ENCODE measurements around the gene DPCD.

DPCD gene

GRCh38 chr10:101567165-101568006 lies 20.7 kb upstream of the DPCD start:
- DNase-seq = no peak

GRCh38 chr10:101568054-101568745 lies 19.9 kb upstream of the DPCD start:
- DNase-seq = no peak

- no peak for DNase-seq
These were observed 18.8 kb upstream of the DPCD start for GRCh38 chr10:101569323-101569621.

- peak; percentile 84 for DNase-seq
These were observed 18.3 kb upstream of the DPCD start for GRCh38 chr10:101569622-101570427.

- DNase-seq = no peak
These were observed 17.5 kb upstream of the DPCD start for GRCh38 chr10:101570428-101571270.

DNA sequence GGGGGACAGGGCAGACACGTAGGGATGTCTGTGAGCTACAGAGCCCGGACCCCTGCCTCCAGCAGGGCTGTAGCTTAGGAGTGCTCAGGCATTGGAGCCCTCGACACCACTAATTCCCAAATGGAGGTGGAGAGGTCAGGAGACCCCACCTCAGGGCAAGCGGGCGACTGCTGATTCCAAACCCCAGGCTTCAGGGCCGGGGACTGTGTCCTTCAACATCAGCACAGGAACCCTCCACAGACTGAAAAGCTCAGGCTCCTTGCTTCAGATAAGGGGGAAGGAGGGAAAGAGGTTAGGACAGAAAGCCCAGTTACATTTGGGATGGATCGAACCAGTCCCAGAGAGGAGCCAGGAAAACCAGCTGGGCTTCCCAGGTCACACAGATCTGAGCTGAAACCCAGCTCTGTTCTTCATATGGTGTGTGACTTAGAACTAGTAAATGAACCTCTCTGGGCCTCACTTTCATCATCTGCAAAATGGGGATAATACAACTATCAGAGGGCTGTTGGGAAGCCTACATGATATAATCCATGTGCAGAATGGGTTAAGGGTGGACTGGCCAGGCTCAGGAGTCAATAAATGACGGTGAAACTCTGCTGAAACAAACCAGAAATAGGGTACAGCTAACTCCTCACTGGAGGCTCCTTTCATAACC lies 16.7 kb upstream of the DPCD start:
- DNase-seq = no peak

DNA sequence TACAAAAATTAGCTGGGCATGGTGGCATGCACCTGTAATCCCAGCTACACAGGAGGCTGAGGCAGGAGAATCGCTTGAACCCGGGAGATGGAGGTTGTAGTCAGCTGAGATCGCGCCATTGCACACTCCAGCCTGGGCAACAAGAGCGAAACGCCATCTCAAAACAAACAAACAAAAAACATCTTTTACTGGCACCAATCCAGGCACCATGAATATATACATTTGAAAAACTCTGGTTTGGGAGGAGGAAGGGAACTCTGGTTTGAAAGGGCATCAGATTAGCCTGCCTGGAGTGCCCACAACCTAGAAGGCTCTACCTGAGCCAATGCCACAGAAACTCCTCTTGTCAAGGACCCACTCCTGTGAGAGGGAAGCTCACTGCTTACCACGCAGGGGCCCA lies 16.0 kb upstream of the DPCD start:
- DNase-seq = no peak

DNA sequence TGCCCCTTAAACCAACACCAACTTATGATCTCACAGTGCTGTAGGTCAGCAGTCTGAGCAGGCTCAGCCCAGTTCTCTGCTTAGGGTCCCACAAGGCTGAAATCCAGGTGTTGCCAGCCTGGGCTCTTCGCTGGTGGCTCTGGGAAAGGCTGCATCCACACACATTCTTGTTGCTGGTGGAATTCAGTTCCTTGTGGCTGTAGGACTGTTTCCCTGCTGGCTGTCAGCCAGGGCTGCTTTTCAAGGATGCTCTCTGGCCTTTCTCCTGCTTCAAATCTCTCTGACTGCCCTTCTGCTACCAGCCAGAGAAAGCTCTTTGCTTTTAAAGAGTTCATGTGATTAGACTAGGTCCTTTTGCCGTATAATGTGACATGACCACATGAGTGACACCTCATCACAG lies 15.3 kb upstream of the DPCD start:
- DNase-seq = no peak

DNA sequence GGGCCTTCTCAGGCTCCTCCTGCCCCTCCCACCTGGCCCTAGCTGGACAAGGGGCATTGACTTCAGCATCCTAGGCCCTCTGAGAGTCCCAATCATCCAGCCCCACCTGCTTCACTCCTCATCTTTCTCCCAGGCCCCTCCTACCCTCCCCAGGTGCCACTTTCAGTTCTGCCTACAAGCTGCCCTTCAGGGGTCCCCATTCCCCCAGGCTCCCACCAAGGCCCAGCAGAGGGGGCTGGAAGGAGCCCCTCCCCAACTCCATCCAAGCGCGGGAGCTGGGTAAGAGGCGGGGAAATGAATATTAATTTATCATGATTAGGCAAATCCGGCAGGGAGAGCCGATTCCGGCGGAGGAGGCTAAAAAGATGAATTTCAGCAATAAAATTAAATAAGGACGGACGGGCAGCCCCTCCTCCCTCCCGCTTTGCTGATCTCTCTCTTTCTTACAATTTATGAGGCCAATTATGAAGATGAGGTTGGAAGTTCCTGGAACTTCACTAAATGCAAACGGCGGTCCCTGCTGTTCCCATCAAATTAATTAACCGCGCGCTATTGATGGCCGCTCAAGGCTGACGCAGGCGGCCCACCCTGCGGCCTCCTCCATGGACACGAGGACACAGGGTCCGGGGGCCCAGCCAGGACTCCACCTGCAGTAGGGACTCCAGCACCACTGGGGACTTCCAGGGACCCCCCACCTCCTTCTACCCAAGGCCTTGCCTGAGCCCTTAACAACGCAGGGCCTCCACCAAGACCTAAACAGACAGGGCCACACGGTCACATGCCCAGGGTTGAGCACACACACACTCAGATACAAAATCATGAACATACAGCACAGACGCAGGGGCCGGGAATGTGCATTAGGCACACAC lies 14.0 kb upstream of the DPCD start:
- DNase-seq = no peak

- DNase-seq = no peak
These were observed 13.0 kb upstream of the DPCD start for GRCh38 chr10:101575091-101575490.

DNA sequence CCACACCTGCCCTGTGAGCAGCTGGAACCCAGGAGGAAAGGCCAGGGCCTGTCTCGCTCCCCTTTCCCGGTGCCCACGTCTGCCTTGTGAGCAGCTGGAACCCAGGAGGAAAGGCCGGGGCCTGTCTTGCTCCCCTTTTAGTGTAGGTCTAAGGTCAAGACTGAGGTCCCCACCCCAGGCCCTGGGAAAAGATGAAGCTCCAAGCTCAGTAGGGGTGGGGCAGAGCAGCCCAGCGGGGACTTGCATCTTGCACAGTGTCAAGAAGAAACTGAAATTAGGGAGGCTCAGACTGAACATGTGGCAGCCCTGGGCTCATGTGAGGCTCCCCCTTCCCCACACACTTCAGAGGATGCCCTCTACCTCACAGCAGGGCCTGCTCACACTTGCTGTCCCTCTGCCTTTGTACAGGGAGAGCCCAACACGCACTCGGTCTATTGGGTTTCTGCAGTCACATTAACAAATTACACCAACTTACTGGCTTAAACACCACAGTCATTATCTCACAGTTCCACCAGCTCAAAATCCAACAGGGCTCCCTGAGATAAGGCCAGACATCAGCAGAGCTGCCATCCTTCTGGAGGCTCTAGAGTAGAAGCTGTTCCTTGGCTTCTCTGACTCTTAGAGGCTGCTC lies 12.4 kb upstream of the DPCD start:
- no peak for DNase-seq

DNA sequence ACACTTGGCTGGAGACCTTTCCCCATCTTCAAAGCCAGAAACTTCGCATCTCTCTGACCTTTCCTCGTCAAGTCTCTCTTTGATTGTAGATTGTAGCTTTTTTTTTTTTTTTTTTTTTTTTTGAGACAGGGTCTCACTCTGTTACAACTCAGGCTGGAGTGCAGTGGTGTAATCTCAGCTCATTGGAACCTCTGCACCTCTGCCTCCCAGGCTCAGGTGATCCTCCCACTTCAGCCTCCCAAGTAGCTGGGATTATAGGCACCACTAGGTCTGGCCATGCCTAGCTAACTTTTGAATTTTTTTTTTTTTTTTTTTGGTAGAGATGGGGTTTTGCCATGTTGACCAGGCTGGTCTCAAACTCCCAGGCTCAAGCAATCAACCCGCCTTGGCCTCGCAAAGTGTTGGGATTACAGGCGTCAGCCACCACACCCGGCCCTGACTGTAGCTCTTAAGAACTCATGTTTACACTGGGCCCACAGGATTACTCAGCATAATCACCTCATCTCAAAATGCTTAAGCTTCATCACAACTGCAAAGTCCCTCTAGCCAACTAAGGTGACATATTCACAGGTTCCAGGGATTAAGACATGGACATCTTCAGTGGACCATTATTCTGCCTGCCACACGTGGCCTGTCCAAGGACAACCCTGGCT lies 11.8 kb upstream of the DPCD start:
- DNase-seq = no peak

- DNase-seq = no peak
These were observed 10.8 kb upstream of the DPCD start for GRCh38 chr10:101577121-101577871.

GRCh38 chr10:101578192-101578591 lies 9.9 kb upstream of the DPCD start:
- DNase-seq = no peak

DNA sequence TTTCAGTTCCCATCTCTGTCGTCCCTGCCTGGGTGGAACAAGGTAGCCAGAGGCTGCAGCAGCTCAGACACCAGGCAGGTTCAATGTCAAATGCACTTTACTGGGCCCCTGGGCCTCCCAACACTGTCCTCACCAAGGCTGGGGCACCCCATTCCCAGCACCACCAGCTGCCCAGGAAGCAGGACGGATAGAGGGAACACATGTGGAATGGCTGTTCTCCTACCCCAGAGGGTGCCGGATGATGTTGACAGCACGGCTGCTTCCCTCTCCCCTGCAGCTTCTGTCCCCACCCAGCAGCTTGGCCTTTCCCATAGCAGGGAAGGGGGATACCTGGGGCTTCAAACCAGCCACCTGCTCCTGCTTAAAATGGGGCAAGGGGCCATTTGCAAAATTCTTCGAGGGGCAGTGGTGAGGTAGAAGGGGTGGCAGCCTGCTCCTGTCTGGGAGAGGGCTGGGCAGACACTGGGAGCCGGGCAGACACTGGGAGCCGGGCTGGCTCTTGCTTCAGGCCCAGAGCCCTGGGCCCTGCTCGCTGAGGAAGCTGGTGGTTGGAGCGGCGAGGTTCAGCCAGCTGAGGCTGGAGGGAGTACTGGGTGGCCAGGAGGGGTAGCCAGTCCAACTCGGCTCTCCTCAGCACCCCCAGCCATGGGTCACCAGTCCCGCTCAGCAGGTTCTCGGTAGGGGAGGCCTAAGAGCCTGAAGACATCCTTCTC lies 9.2 kb upstream of the DPCD start:
- DNase-seq = no peak

DNA sequence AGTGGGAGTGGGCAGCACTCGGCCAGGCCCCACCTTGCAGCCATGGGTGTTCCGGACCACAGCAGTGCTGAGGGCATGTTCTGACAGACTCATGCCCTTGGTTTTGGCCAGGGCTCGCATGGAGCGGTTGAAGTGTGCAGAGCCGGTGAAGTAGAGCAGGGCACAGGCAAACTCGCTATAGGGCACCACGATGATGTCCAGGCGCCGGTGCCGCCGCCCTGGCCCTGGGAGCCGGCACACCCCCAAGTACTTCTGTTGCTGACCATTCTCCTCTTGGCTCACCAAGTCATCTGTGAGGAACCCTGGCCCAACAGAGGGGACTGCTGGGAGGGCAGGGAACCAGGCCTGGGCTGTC lies 8.6 kb upstream of the DPCD start:
- DNase-seq = no peak

DNA sequence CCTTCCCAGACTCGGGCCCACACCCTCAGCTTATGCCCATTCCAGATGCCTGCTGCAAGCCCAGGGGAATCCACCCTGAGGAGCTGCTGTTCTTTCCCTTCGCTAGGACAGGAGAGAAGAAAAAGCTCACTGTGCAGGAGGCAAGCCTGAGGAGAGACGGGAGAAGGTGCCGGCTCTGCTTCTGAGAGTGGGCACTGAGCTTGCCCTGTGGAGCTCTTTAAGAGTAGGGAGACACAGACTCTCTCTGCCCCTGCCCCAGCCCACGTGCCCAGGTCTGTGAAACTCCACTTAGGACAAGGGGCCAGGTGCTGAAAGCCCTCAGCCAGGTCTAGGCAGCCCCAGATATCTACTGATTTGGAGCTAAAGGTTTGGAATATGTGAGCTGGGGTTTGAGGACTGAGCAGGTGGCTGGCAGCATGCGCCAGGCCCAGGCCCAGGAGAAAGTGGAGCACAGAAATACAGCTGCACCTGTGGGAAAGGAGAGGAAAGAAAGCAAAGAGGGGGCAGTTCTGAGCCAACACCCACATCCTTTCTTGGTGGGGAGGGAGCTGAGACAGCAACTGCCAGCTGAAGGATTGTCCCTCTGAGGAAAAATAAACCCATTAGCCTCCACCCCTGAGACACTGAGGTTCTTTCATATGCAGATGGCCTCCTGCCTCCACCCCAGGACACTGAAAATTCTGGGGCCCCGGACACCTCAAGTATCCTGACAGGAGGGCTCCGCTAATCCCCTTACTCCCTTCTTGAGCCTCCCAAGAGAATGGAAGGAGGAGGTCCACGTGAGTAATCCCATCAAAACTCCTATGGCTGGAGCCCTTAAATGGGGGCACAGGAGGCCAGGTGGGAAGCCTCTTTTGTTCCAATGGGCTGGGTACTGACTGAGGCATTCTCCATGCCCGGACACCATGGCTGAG lies 7.4 kb upstream of the DPCD start:
- no peak for DNase-seq

DNA sequence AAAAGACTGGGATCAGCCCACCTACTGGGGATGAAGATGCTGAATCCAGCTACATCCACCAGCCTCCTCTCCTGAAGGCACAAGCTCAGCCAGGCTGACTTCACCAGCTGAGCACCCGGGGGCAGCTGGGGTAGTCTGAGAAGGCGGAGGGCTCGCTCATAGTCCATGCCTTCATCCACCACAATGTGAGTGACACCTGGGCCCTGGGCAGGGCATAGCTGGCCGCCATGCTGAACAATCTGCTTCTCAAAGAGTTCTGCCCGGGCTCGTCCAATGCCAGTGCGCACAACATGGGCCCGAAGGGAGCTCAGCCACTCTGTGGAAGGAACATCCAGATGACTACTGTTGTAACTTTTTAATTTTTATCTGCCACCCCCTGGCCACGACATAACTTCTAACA lies 2.3 kb upstream of the DPCD start:
- DNase-seq = no peak

Data from activated CD4-positive, CD25-positive, alpha-beta regulatory T cell treated with anti-CD3 and anti-CD28 coated beads, Interleukin-2, amount 50 U/mL, for 72 hours (primary cell).